ENCODE data around the gene NCOA7. TPM values are rescaled to one million over a fixed set of nuclear protein-coding genes. Genes with fewer than 3 reads are reported as not detected.

Gene NCOA7
- total and polyA plus RNA-seq, 9 of the 15 experiments (the other 6 are each of a cell fraction or from before 2014, with no cell fraction given) = 5.8 to 14.6 (median 9.3) TPM

GRCh38 chr6:125747589-125748405 is 43.0 kb upstream of the NCOA7 start:
- CTCF ChIA-PET (ENCODE audit: low intra/inter-chr PET ratio) = no interaction called here
- DNase-seq (ENCODE audit: extremely low read depth in 1 of 4, low spot score in 3 of 4) (peak; percentile 13 to 32 (median 16)), ATAC-seq (peak; percentile 17), FAIRE-seq (no peak)
- Histone ChIP-seq H4K20me1 (replicated peaks; ENCODE audit: control insufficient read depth, insufficient read depth, low read length) (no peaks in the 10 kb centered on the region), H3K4me3 (peak overlapping the region; percentile 67), H3K4me1 (replicated peaks in 1 of 2; ENCODE audit: control insufficient read depth in 2 of 2, insufficient read depth in 2 of 2, low read length in 2 of 2) (peaks cover 12 to 28% of the 10 kb centered on the region in 2 experiments; a peak in 4 of 5 replicates), H3K4me2 (ENCODE audit: insufficient read depth, low read length) (peak overlapping the region; percentile 76), H3K9ac (ENCODE audit: insufficient read depth in 1 of 2, low read depth in 2 of 2, low read length in 2 of 2) (peak overlapping the region in 1 of 2 experiments; percentile 88; a peak in 2 of 4 replicates), H2AFZ (ENCODE audit: low read depth, low read length) (peak overlapping the region; percentile 91), H3K79me2 (ENCODE audit: control insufficient read depth, insufficient read depth, low read length) (no peaks in the 10 kb centered on the region), H3K27ac (ENCODE audit: extremely low read depth, low read depth, low read length) (no peak overlapping the region), H3K9me3 (replicated peaks; ENCODE audit: control insufficient read depth, insufficient read depth, low read depth, low read length) (no peaks in the 10 kb centered on the region), H3K27me3 (ENCODE audit: control insufficient read depth in 2 of 2, insufficient read depth in 2 of 2, low read length in 2 of 2) (peaks cover 41 to 57% of the 10 kb centered on the region in 2 experiments), H3K9me1 (ENCODE audit: control insufficient read depth, insufficient read depth, low read length) (no peaks in the 10 kb centered on the region), H3K36me3 (ENCODE audit: control insufficient read depth, insufficient read depth, low read length) (no peaks in the 10 kb centered on the region)
- no TSS peak for BruUV-seq (replicated peaks)
- POLR2A ChIA-PET = interaction anchor here (0.6 to 1.4 kb wide), 3 partner anchors 32 to 190 kb away, joined by 3 to 4 read pairs (median 3); no protein-coding TSS in a partner anchor
- intact Hi-C loops (cut with micrococcal nuclease) (no loop called here), in situ Hi-C loops (cut with MboI) (no loop called here)
- 13% methylated on average over 60 of the region's 76 CpGs for WGBS (ENCODE audit: insufficient coverage, low coverage, missing lambda C conversion rate)
- no peak for TF ChIP-seq ZNF277 (CRISPR knock-in tag; IDR thresholded peaks at IDR 0.05; ENCODE audit: borderline replicate concordance)
- TF ChIP-seq CTBP1 (IDR thresholded peaks at IDR 0.05; ENCODE audit: borderline replicate concordance) = 0 out of 2 replicates have a peak, but pooled peaks have one; percentile 9
- 0 out of 4 replicates have a peak, but pooled peaks of 1 of the 2 experiments have one; percentile 60 for TF ChIP-seq UBTF (IDR thresholded peaks at IDR 0.05; ENCODE audit: borderline replicate concordance in 1 of 2, low read depth in 2 of 2, low read length in 2 of 2)
- no peak for TF ChIP-seq RNF219 (CRISPR knock-in tag; IDR thresholded peaks at IDR 0.05)
- TF ChIP-seq KDM5B (IDR thresholded peaks at IDR 0.05; ENCODE audit: insufficient replicate concordance, low read depth, low read length) = peak; percentile 1
- TF ChIP-seq CREB1 (IDR thresholded peaks at IDR 0.05) = 0 out of 2 replicates have a peak, but pooled peaks have one; percentile 18
- no peak for TF ChIP-seq CREB1 (CRISPR knock-in tag; IDR thresholded peaks at IDR 0.05)
- TF ChIP-seq CBX2 (IDR thresholded peaks at IDR 0.05; ENCODE audit: insufficient read depth, low read length, poor library complexity, severe bottlenecking) = peak; percentile 59
- no peak for TF ChIP-seq TSC22D4 (tag; IDR thresholded peaks at IDR 0.05)
- TF ChIP-seq PPARD (CRISPR knock-in tag; IDR thresholded peaks at IDR 0.05) = no peak
- TF ChIP-seq FOXP4 (CRISPR knock-in tag; IDR thresholded peaks at IDR 0.05; ENCODE audit: borderline replicate concordance) = no peak
- no peak for TF ChIP-seq MTA1 (IDR thresholded peaks at IDR 0.05; ENCODE audit: borderline replicate concordance)
